GM23248 (cell line): ENCODE measurements around the gene LRRC28.

ENCODE experiments used
- EZH2 ChIP-seq: fragments of 200-600 bp; sonication (generic); IDR thresholded peaks from 2 replicates; pipeline ENCODE4 v1.6.1; 2018; ENCODE audit warnings: antibody characterized with exemption, mild to moderate bottlenecking; ENCODE audit not compliant: insufficient read depth, poor library complexity, severe bottlenecking
- EZH2phosphoT487 ChIP-seq: fragments of 200-600 bp; sonication (generic); IDR thresholded peaks from 2 replicates; pipeline ENCODE4 v1.6.1; 2018; ENCODE audit warnings: antibody characterized with exemption, moderate library complexity, mild to moderate bottlenecking, low read depth; ENCODE audit not compliant: insufficient read depth

- TF ChIP-seq EZH2 (no peak), EZH2phosphoT487 (no peak)
Observed at GRCh38 chr15:99202176-99202552, 49.1 kb upstream of the LRRC28 start.
